ENCODE data around the gene PSMF1. TPM values are rescaled to one million over a fixed set of nuclear protein-coding genes. Genes with fewer than 3 reads are reported as not detected.

Gene PSMF1
- total and polyA plus RNA-seq, 2 of the 13 experiments (the other 11 are each of a cell fraction or from before 2014, with no cell fraction given), result 82.5 to 86.0 TPM

- TF ChIP-seq ZUFSP (CRISPR knock-in tag; IDR thresholded peaks at IDR 0.05; ENCODE audit: borderline replicate concordance), result no peak
- no peak for TF ChIP-seq ZNF10 (CRISPR knock-in tag; IDR thresholded peaks at IDR 0.05; ENCODE audit: borderline replicate concordance, low read depth)
- peak; percentile 55; the same call in 1 of the 2 replicates for TF ChIP-seq NCOR1 (IDR thresholded peaks at IDR 0.05; ENCODE audit: borderline replicate concordance, low read length)
- TF ChIP-seq ZFY (CRISPR knock-in tag; IDR thresholded peaks at IDR 0.05), result no peak
- no peak for TF ChIP-seq ZNF30 (CRISPR knock-in tag; IDR thresholded peaks at IDR 0.05)
- TF ChIP-seq ZNF160 (CRISPR knock-in tag; IDR thresholded peaks at IDR 0.05), result no peak
- no peak for TF ChIP-seq CBX1 (IDR thresholded peaks at IDR 0.05; ENCODE audit: low read depth)
- TF ChIP-seq MED1 (CRISPR knock-in tag; IDR thresholded peaks at IDR 0.05), result peak; percentile 29; the same call in 1 of the 2 replicates
- TF ChIP-seq NR2F1 (CRISPR knock-in tag; IDR thresholded peaks at IDR 0.05), result peak; percentile 10 to 58; a peak in 3 of 4 replicates
- TF ChIP-seq ZNF737 (CRISPR knock-in tag; IDR thresholded peaks at IDR 0.05; ENCODE audit: borderline replicate concordance), result no peak
- no peak for TF ChIP-seq ZFP36L2 (CRISPR knock-in tag; IDR thresholded peaks at IDR 0.05)
- no peak for TF ChIP-seq ZNF572 (CRISPR knock-in tag; IDR thresholded peaks at IDR 0.05)
- TF ChIP-seq ZNF816 (CRISPR knock-in tag; IDR thresholded peaks at IDR 0.05; ENCODE audit: borderline replicate concordance), result no peak
- no peak for TF ChIP-seq ZNF3 (CRISPR knock-in tag; IDR thresholded peaks at IDR 0.05)
- no peak for TF ChIP-seq NFRKB (IDR thresholded peaks at IDR 0.05)
- TF ChIP-seq ZNF292 (CRISPR knock-in tag; IDR thresholded peaks at IDR 0.05; ENCODE audit: borderline replicate concordance, low read depth), result no peak
- TF ChIP-seq HDAC2 (CRISPR knock-in tag; IDR thresholded peaks at IDR 0.05), result peak; percentile 26; the same call in 1 of the 2 replicates
- TF ChIP-seq POGZ (CRISPR knock-in tag; IDR thresholded peaks at IDR 0.05), result peak; percentile 53; the same call in 1 of the 2 replicates
- no peak for TF ChIP-seq TRIM22 (IDR thresholded peaks at IDR 0.05)
- TF ChIP-seq ZMAT5 (CRISPR knock-in tag; IDR thresholded peaks at IDR 0.05; ENCODE audit: borderline replicate concordance, low read depth), result no peak
- TF ChIP-seq LRRFIP1 (CRISPR knock-in tag; conservative IDR thresholded peaks at IDR 0.05), result no peak
- no peak for TF ChIP-seq ZNF644 (CRISPR knock-in tag; IDR thresholded peaks at IDR 0.05; ENCODE audit: low read depth)
- TF ChIP-seq TCF7L2 (IDR thresholded peaks at IDR 0.05; ENCODE audit: low read depth, low read length), result no peak
- TF ChIP-seq MIER3 (CRISPR knock-in tag; IDR thresholded peaks at IDR 0.05; ENCODE audit: borderline replicate concordance), result no peak
Observed at GRCh38 chr20:1165941-1166340, 47.5 kb downstream of the PSMF1 start (continued).
